Panc1 (cell line): ENCODE measurements around the gene TTC28.

Source experiments
- POLR2AphosphoS5 ChIP-seq: IDR thresholded peaks from 2 replicates; pipeline ENCODE4 v1.6.1; 2012; ENCODE audit warnings: mild to moderate bottlenecking, low read depth, low read length, moderate library complexity
- SIN3A ChIP-seq: IDR thresholded peaks from 2 replicates; pipeline ENCODE4 v1.6.1; 2012; ENCODE audit warnings: low read depth, mild to moderate bottlenecking, low read length, moderate library complexity, borderline replicate concordance; ENCODE audit not compliant: insufficient read depth
- TF ChIP-seq, protein P1 (sequence below): fragments of 450-650 bp; IDR thresholded peaks from 2 replicates; pipeline ENCODE4 v1.5.1; 2017; ENCODE audit warnings: mild to moderate bottlenecking
- TF ChIP-seq, protein P2 (sequence below), 2 experiments: IDR thresholded peaks; 2 replicates each; pipeline ENCODE4 v1.6.1; 2011 to 2012; ENCODE audit warnings: low read depth in 2 of 2, control low read depth in 1 of 2, low read length in 1 of 2, mild to moderate bottlenecking in 1 of 2, moderate library complexity in 1 of 2; ENCODE audit not compliant: insufficient read depth in 1 of 2

DNA sequence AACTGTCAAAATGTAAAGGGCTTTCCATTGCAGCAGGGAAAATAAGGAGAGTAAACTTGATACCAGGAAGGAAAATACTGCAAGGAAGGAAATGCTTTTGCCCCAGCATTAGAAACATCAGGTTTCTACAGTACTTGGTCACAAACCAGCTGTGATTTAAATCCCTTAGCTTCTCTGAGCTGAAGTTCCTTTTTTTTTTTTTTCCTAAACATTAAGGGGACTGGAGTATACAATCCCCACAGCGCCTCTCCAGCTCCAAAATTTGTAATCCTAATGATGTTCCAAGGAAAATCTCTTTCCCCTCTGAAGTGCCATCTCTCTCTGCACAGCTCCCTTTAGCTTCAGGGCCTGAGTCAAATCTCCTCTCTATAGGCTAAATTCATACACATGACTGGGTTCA lies 540.1 kb downstream of the TTC28 start:
- TF ChIP-seq POLR2AphosphoS5 (no peak), SIN3A (no peak)
- TF ChIP-seq, protein P1, sequence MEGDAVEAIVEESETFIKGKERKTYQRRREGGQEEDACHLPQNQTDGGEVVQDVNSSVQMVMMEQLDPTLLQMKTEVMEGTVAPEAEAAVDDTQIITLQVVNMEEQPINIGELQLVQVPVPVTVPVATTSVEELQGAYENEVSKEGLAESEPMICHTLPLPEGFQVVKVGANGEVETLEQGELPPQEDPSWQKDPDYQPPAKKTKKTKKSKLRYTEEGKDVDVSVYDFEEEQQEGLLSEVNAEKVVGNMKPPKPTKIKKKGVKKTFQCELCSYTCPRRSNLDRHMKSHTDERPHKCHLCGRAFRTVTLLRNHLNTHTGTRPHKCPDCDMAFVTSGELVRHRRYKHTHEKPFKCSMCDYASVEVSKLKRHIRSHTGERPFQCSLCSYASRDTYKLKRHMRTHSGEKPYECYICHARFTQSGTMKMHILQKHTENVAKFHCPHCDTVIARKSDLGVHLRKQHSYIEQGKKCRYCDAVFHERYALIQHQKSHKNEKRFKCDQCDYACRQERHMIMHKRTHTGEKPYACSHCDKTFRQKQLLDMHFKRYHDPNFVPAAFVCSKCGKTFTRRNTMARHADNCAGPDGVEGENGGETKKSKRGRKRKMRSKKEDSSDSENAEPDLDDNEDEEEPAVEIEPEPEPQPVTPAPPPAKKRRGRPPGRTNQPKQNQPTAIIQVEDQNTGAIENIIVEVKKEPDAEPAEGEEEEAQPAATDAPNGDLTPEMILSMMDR, result no peak
- TF ChIP-seq, protein P2, sequence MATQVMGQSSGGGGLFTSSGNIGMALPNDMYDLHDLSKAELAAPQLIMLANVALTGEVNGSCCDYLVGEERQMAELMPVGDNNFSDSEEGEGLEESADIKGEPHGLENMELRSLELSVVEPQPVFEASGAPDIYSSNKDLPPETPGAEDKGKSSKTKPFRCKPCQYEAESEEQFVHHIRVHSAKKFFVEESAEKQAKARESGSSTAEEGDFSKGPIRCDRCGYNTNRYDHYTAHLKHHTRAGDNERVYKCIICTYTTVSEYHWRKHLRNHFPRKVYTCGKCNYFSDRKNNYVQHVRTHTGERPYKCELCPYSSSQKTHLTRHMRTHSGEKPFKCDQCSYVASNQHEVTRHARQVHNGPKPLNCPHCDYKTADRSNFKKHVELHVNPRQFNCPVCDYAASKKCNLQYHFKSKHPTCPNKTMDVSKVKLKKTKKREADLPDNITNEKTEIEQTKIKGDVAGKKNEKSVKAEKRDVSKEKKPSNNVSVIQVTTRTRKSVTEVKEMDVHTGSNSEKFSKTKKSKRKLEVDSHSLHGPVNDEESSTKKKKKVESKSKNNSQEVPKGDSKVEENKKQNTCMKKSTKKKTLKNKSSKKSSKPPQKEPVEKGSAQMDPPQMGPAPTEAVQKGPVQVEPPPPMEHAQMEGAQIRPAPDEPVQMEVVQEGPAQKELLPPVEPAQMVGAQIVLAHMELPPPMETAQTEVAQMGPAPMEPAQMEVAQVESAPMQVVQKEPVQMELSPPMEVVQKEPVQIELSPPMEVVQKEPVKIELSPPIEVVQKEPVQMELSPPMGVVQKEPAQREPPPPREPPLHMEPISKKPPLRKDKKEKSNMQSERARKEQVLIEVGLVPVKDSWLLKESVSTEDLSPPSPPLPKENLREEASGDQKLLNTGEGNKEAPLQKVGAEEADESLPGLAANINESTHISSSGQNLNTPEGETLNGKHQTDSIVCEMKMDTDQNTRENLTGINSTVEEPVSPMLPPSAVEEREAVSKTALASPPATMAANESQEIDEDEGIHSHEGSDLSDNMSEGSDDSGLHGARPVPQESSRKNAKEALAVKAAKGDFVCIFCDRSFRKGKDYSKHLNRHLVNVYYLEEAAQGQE (IDR thresholded peaks at IDR 0.05; ENCODE audit: insufficient read depth in 1 of 2, low read depth in 2 of 2, low read length in 1 of 2), result no peak
